NCI-H1105 (cell line): ENCODE results near the gene CRELD2.

Experiments used
- DNase-seq: peaks from one replicate; lab custom pipeline; 2025; lab: John Stamatoyannopoulos, UW

The CRELD2 gene

GRCh38 chr22:49946612-49947295 lies 28.3 kb downstream of the CRELD2 start:
- no peak for DNase-seq

- no peak for DNase-seq
Measured at GRCh38 chr22:49947296-49947622, 28.8 kb downstream of the CRELD2 start.

GRCh38 chr22:49948116-49948957 lies 29.9 kb downstream of the CRELD2 start:
- DNase-seq: no peak

GRCh38 chr22:49948958-49949913 lies 30.8 kb downstream of the CRELD2 start:
- no peak for DNase-seq

- DNase-seq: no peak
Measured at GRCh38 chr22:49949914-49950292, 31.5 kb downstream of the CRELD2 start.

GRCh38 chr22:49950396-49950994 lies 32.1 kb downstream of the CRELD2 start:
- DNase-seq: no peak

GRCh38 chr22:49951000-49951677 lies 32.7 kb downstream of the CRELD2 start:
- no peak for DNase-seq

GRCh38 chr22:49951678-49951985 lies 33.2 kb downstream of the CRELD2 start:
- no peak for DNase-seq

GRCh38 chr22:49951986-49952896 lies 33.8 kb downstream of the CRELD2 start:
- DNase-seq: no peak

- DNase-seq: no peak
Measured at GRCh38 chr22:49953027-49953679, 34.7 kb downstream of the CRELD2 start.

GRCh38 chr22:49953680-49954344 lies 35.4 kb downstream of the CRELD2 start:
- no peak for DNase-seq

- DNase-seq: no peak
Measured at GRCh38 chr22:49954354-49954753, 35.9 kb downstream of the CRELD2 start.

GRCh38 chr22:49954991-49955580 lies 36.7 kb downstream of the CRELD2 start:
- no peak for DNase-seq

- no peak for DNase-seq
Measured at GRCh38 chr22:49955581-49956417, 37.4 kb downstream of the CRELD2 start.

- DNase-seq: no peak
Measured at GRCh38 chr22:49956418-49956770, 38.0 kb downstream of the CRELD2 start.

- DNase-seq: no peak
Measured at GRCh38 chr22:49956914-49957825, 38.7 kb downstream of the CRELD2 start.

GRCh38 chr22:49957826-49958365 lies 39.5 kb downstream of the CRELD2 start:
- DNase-seq: no peak
